Neural cell (in vitro differentiated cells): Measurements from ENCODE around the gene FCRLA. TPM values are rescaled to one million over a fixed set of nuclear protein-coding genes. Genes with fewer than 3 reads are reported as not detected.

Experiments used
- H2AFZ ChIP-seq: fragments of 200-600, 300-800 bp; sonication (generic), shearing (Covaris generic); 2 replicates; pipeline ENCODE4 v1.6.0; 2014; ENCODE audit warnings: low read depth, mild to moderate bottlenecking, antibody characterized with exemption, low read length, moderate library complexity
- H3F3A ChIP-seq: fragments of 200-600 bp; shearing (Covaris generic); 2 replicates; pipeline ENCODE4 v1.6.1; 2016; ENCODE audit warnings: mild to moderate bottlenecking, moderate library complexity, mixed read lengths, antibody characterized with exemption, low read length; ENCODE audit not compliant: insufficient read depth, poor library complexity, severe bottlenecking
- H3K27ac ChIP-seq: fragments of 200-600, 300-800 bp; sonication (generic), shearing (Covaris generic); 2 replicates; pipeline ENCODE4 v1.5.1; 2014; ENCODE audit warnings: mild to moderate bottlenecking, low read length, moderate library complexity
- H3K27me3 ChIP-seq: fragments of 300-800, 200-600 bp; sonication (generic), shearing (Covaris generic); 2 replicates; pipeline ENCODE4 v1.6.0; 2014; ENCODE audit warnings: mild to moderate bottlenecking, low read depth, low read length, moderate library complexity; ENCODE audit not compliant: insufficient read depth
- H3K36me3 ChIP-seq: fragments of 300-800, 200-600 bp; sonication (generic), shearing (Covaris generic); 2 replicates; pipeline ENCODE4 v1.5.1; 2014; ENCODE audit warnings: mild to moderate bottlenecking, antibody characterized with exemption, low read length, moderate library complexity; ENCODE audit not compliant: insufficient read depth
- H3K4me2 ChIP-seq: fragments of 300-800, 200-600 bp; sonication (generic), shearing (Covaris generic); 2 replicates; pipeline ENCODE4 v1.6.0; 2014; ENCODE audit warnings: mild to moderate bottlenecking, low read length
- H3K4me3 ChIP-seq: fragments of 300-800, 200-600 bp; sonication (generic), shearing (Covaris generic); 2 replicates; pipeline ENCODE4 v1.5.1; 2014; ENCODE audit warnings: mild to moderate bottlenecking, low read length, moderate library complexity
- H3K79me2 ChIP-seq: fragments of 200-600 bp; shearing (Covaris generic); replicated peaks from 2 replicates; pipeline ENCODE4 v1.6.0; 2014; ENCODE audit warnings: mild to moderate bottlenecking, low read length, moderate library complexity; ENCODE audit not compliant: insufficient read depth
- H3K9ac ChIP-seq: fragments of 300-800, 200-600 bp; sonication (generic), shearing (Covaris generic); 2 replicates; pipeline ENCODE4 v1.6.1; 2016; ENCODE audit warnings: mild to moderate bottlenecking, low read length, mixed read lengths
- H3K9me2 ChIP-seq: fragments of 200-600 bp; shearing (Covaris generic); 2 replicates; pipeline ENCODE4 v1.6.1; 2016; ENCODE audit warnings: mild to moderate bottlenecking, low read length, mixed read lengths; ENCODE audit not compliant: insufficient read depth
- H3K9me3 ChIP-seq: fragments of 200-600, 300-800 bp; sonication (generic), shearing (Covaris generic); 2 replicates; pipeline ENCODE4 v1.6.1; 2016; ENCODE audit warnings: mild to moderate bottlenecking, mixed run types, low read length, moderate library complexity, mixed read lengths
- H4K20me1 ChIP-seq: fragments of 200-600 bp; shearing (Covaris generic); 2 replicates; pipeline ENCODE4 v1.6.1; 2016; ENCODE audit warnings: mild to moderate bottlenecking, mixed run types; ENCODE audit not compliant: insufficient read depth
- EP300 ChIP-seq: fragments of 450-650 bp; conservative IDR thresholded peaks from 2 replicates; pipeline ENCODE4 v1.6.1; 2014; ENCODE audit warnings: antibody characterized with exemption, mild to moderate bottlenecking, moderate library complexity; ENCODE audit not compliant: poor library complexity, severe bottlenecking
- EZH2 ChIP-seq: fragments of 200-600, 300-800 bp; shearing (Covaris generic), sonication (generic); IDR thresholded peaks from 2 replicates; pipeline ENCODE4 v1.6.1; 2014; ENCODE audit warnings: antibody characterized with exemption, low read length, borderline replicate concordance, mild to moderate bottlenecking; ENCODE audit not compliant: insufficient read depth, poor library complexity, severe bottlenecking
- MXI1 ChIP-seq: fragments of 450-650 bp; conservative IDR thresholded peaks from 2 replicates; pipeline ENCODE4 v1.6.1; 2014; ENCODE audit warnings: antibody characterized with exemption, mild to moderate bottlenecking; ENCODE audit not compliant: poor library complexity, severe bottlenecking
- POLR2AphosphoS5 ChIP-seq: IDR thresholded peaks from 2 replicates; pipeline ENCODE4 v1.6.1; 2012
- RAD21 ChIP-seq: fragments of 450-650 bp; conservative IDR thresholded peaks from 2 replicates; pipeline ENCODE4 v1.6.1; 2014; ENCODE audit warnings: antibody characterized with exemption, mild to moderate bottlenecking, moderate library complexity
- REST ChIP-seq: IDR thresholded peaks from 2 replicates; pipeline ENCODE4 v1.6.1; 2012; ENCODE audit warnings: borderline replicate concordance
- SMC3 ChIP-seq: fragments of 450-650 bp; conservative IDR thresholded peaks from 2 replicates; pipeline ENCODE4 v1.6.1; 2014; ENCODE audit warnings: antibody characterized with exemption, mild to moderate bottlenecking, moderate library complexity; ENCODE audit not compliant: poor library complexity
- TAF1 ChIP-seq: IDR thresholded peaks from 2 replicates; pipeline ENCODE4 v1.6.1; 2012; ENCODE audit warnings: low read depth
- polyA plus RNA-seq: library from polyadenylated mRNA; depleted of rRNA; stranded (reverse); fragments of >200 nt; gene quantifications from 2 replicates; pipeline ENCODE4 v1.2.3, GENCODE V29; 2014
- TF ChIP-seq, protein P1 (sequence below): fragments of 450-650 bp; IDR thresholded peaks from 2 replicates; pipeline ENCODE4 v1.5.1; 2014; ENCODE audit warnings: antibody characterized with exemption, mild to moderate bottlenecking, moderate library complexity; ENCODE audit not compliant: poor library complexity, severe bottlenecking

Gene FCRLA
- polyA plus RNA-seq, 1 donor from 2014 or later, result not detected

GRCh38 chr1:161733526-161733925 is 26.5 kb downstream of the FCRLA start:
- H3K36me3 ChIP-seq, result no peaks in the 10 kb centered on the region
- H3K79me2 ChIP-seq, result no peaks in the 10 kb centered on the region
- H3K9me3 ChIP-seq, result no peaks in the 10 kb centered on the region
- no peak overlapping the region for H3K4me3 ChIP-seq
- no peaks in the 10 kb centered on the region for H3F3A ChIP-seq
- H4K20me1 ChIP-seq, result no peaks in the 10 kb centered on the region
- H3K9me2 ChIP-seq, result no peaks in the 10 kb centered on the region
- H3K9ac ChIP-seq, result no peak overlapping the region
- no peaks in the 10 kb centered on the region for H3K27me3 ChIP-seq
- H2AFZ ChIP-seq, result no peak overlapping the region
- H3K4me2 ChIP-seq, result no peak overlapping the region
- TF ChIP-seq SMC3, result no peak
- TF ChIP-seq TAF1, result no peak
- TF ChIP-seq EZH2, result no peak
- TF ChIP-seq MXI1, result no peak
- TF ChIP-seq EP300, result no peak
- TF ChIP-seq, protein P1, sequence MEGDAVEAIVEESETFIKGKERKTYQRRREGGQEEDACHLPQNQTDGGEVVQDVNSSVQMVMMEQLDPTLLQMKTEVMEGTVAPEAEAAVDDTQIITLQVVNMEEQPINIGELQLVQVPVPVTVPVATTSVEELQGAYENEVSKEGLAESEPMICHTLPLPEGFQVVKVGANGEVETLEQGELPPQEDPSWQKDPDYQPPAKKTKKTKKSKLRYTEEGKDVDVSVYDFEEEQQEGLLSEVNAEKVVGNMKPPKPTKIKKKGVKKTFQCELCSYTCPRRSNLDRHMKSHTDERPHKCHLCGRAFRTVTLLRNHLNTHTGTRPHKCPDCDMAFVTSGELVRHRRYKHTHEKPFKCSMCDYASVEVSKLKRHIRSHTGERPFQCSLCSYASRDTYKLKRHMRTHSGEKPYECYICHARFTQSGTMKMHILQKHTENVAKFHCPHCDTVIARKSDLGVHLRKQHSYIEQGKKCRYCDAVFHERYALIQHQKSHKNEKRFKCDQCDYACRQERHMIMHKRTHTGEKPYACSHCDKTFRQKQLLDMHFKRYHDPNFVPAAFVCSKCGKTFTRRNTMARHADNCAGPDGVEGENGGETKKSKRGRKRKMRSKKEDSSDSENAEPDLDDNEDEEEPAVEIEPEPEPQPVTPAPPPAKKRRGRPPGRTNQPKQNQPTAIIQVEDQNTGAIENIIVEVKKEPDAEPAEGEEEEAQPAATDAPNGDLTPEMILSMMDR, result no peak
- TF ChIP-seq REST, result no peak
- no peak for TF ChIP-seq RAD21
- no peak for TF ChIP-seq POLR2AphosphoS5
- H3K27ac ChIP-seq, result no peak overlapping the region

DNA sequence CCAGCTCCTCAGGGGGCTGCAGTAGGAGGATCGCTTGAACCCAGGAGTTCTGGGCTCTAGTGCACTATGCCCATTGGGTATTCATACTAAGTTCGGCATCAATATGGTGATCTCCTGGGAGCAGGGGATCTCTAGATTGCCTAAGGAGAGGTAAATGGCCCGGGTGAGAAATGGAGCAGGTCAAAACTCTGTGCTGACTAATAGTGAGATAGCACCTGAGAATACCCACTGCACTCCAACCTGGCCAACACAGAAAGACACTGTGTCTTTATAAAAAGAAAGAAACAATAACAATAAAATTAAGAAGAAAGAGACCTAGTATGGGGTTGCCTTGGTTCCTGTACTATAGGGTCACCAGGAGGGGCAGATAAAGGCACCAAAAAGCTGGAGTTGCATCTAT is 28.8 kb downstream of the FCRLA start:
- H3K4me2 ChIP-seq, result no peak overlapping the region
- H3K36me3 ChIP-seq, result no peaks in the 10 kb centered on the region
- no peak overlapping the region for H3K9ac ChIP-seq
- no peaks in the 10 kb centered on the region for H3K9me2 ChIP-seq
- H2AFZ ChIP-seq, result no peak overlapping the region
- no peaks in the 10 kb centered on the region for H3F3A ChIP-seq
- no peaks in the 10 kb centered on the region for H3K27me3 ChIP-seq
- H3K27ac ChIP-seq, result no peak overlapping the region
- no peaks in the 10 kb centered on the region for H4K20me1 ChIP-seq
- H3K4me3 ChIP-seq, result no peak overlapping the region
- TF ChIP-seq SMC3 (no peak), POLR2AphosphoS5 (no peak), REST (no peak), TAF1 (no peak), RAD21 (no peak), EZH2 (no peak), MXI1 (no peak), EP300 (no peak)
- TF ChIP-seq, protein P1, result no peak
- no peaks in the 10 kb centered on the region for H3K79me2 ChIP-seq
- H3K9me3 ChIP-seq, result no peaks in the 10 kb centered on the region
